Lower leg skin (tissue), 3 donors: ENCODE data around the gene POMGNT1.

Source experiments
- CTCF ChIP-seq, 3 donors: fragments of 450-650 bp; IDR thresholded peaks; one replicate each; pipeline ENCODE4 v1.5.1; 2016; ENCODE audit warnings: antibody characterized with exemption in 3 of 3, mild to moderate bottlenecking in 3 of 3, moderate library complexity in 2 of 3
- POLR2A ChIP-seq, 2 donors: fragments of 450-650 bp; IDR thresholded peaks; one replicate each; pipeline ENCODE4 v1.6.1; 2016 to 2017; ENCODE audit warnings: antibody characterized with exemption in 2 of 2, mild to moderate bottlenecking in 1 of 2, moderate library complexity in 1 of 2

DNA sequence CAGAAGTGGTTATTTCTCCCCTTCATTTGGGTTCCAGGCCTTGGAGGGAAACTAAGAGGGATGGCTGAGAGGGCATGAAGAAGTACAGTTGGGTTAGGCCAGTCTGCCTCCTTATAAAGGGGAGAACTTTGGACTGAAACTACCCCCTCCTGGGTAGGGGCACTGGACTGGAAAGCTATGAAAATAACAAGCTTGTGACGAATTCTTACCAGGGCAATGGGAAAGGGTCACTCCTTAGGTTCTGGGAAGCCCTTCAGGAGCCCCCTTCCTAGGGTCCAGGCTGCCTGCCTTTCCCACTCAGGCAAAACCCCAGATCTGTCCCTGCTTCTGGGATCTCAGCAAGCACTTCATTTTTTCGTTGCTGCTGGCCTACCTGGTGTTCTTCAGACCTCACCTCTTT lies 12.2 kb downstream of the POMGNT1 start:
- TF ChIP-seq POLR2A (IDR thresholded peaks at IDR 0.05) (no peak), CTCF (IDR thresholded peaks at IDR 0.05) (no peak)
